ENCODE measurements around the gene TNNT1. TPM values are rescaled to one million over a fixed set of nuclear protein-coding genes. Genes with fewer than 3 reads are reported as not detected.

TNNT1 gene
- 10.2 TPM for polyA plus RNA-seq
- long read RNA-seq, donor 1, partial matches to known transcripts = 0 of 1 reads
- long read RNA-seq, donor 1, other reads (novel, unspliced or antisense) = 0 of 1 reads
- long read RNA-seq, donor 2 = 0 reads
- long read RNA-seq, donor 3 = 0 reads
- long read RNA-seq, donor 4 = 0 reads
- long read RNA-seq, donor 5, partial matches to known transcripts = 0 of 1 reads
- long read RNA-seq, donor 5, other reads (novel, unspliced or antisense) = 0 of 1 reads
- long read RNA-seq, donor 6 = 0 reads
- long read RNA-seq, donor 7 = 0 reads
- long read RNA-seq, donor 8 = 0 reads
- long read RNA-seq, donor 9, partial matches to known transcripts = 0 of 1 reads
- long read RNA-seq, donor 9, other reads (novel, unspliced or antisense) = 0 of 1 reads
- long read RNA-seq, donor 10 = 0 reads
- long read RNA-seq, donor 11 = 0 reads

GRCh38 chr19:55149078-55150003 lies at the start of gene TNNT1:
TSS of gene TNNT1 (minus strand) at chr19:55149206. CDS start at chr19:55147157, 2,049 bp downstream.
- no CpG with 5 or more reads among the region's 18 CpGs for WGBS (ENCODE audit: insufficient coverage, low lambda C conversion rate)
- peaks cover 3% of the 10 kb centered on the region for H3K4me1 ChIP-seq (ENCODE audit: control insufficient read depth, insufficient read depth, low read length)
- H3K9me3 ChIP-seq (ENCODE audit: control insufficient read depth, low read depth, low read length) = no peaks in the 10 kb centered on the region
- H3K4me3 ChIP-seq (ENCODE audit: low read length) = no peak within 1 kb of the TSS
- no peak within 1 kb of the TSS for H3K27ac ChIP-seq (ENCODE audit: low read length)
- DNase-seq = no peak
- peaks cover 65% of the 10 kb centered on the region for H3K27me3 ChIP-seq (ENCODE audit: control insufficient read depth, insufficient read depth, low read length)
- no peaks in the 10 kb centered on the region for H3K36me3 ChIP-seq (ENCODE audit: control insufficient read depth, insufficient read depth, low read length)

GRCh38 chr19:55198651-55199050 lies 49.6 kb upstream of the TNNT1 start:
- Histone ChIP-seq H3K4me1 (ENCODE audit: control insufficient read depth, insufficient read depth, low read length) (no peaks in the 10 kb centered on the region), H3K27me3 (ENCODE audit: control insufficient read depth, insufficient read depth, low read length) (no peaks in the 10 kb centered on the region), H3K4me3 (ENCODE audit: low read length) (no peak overlapping the region), H3K9me3 (ENCODE audit: control insufficient read depth, low read depth, low read length) (no peaks in the 10 kb centered on the region), H3K36me3 (ENCODE audit: control insufficient read depth, insufficient read depth, low read length) (peaks cover 57% of the 10 kb centered on the region), H3K27ac (ENCODE audit: low read length) (no peak overlapping the region)
- DNase-seq = no peak
- no CpG with 5 or more reads among the region's 5 CpGs for WGBS (ENCODE audit: insufficient coverage, low lambda C conversion rate)

- Histone ChIP-seq H3K27me3 (ENCODE audit: control insufficient read depth, insufficient read depth, low read length) (no peaks in the 10 kb centered on the region), H3K4me3 (ENCODE audit: low read length) (no peak overlapping the region), H3K9me3 (ENCODE audit: control insufficient read depth, low read depth, low read length) (no peaks in the 10 kb centered on the region), H3K27ac (ENCODE audit: low read length) (no peak overlapping the region), H3K36me3 (ENCODE audit: control insufficient read depth, insufficient read depth, low read length) (peaks cover 58% of the 10 kb centered on the region), H3K4me1 (ENCODE audit: control insufficient read depth, insufficient read depth, low read length) (no peaks in the 10 kb centered on the region)
- no CpG with 5 or more reads among the region's 4 CpGs for WGBS (ENCODE audit: insufficient coverage, low lambda C conversion rate)
- no peak for DNase-seq
Measured at GRCh38 chr19:55197528-55197927, 48.5 kb upstream of the TNNT1 start.

GRCh38 chr19:55196803-55197202 lies 47.8 kb upstream of the TNNT1 start:
- Histone ChIP-seq H3K27ac (ENCODE audit: low read length) (no peak overlapping the region), H3K27me3 (ENCODE audit: control insufficient read depth, insufficient read depth, low read length) (no peaks in the 10 kb centered on the region), H3K9me3 (ENCODE audit: control insufficient read depth, low read depth, low read length) (no peaks in the 10 kb centered on the region), H3K4me3 (ENCODE audit: low read length) (no peak overlapping the region), H3K36me3 (ENCODE audit: control insufficient read depth, insufficient read depth, low read length) (peaks cover 55% of the 10 kb centered on the region), H3K4me1 (ENCODE audit: control insufficient read depth, insufficient read depth, low read length) (no peaks in the 10 kb centered on the region)
- WGBS (ENCODE audit: insufficient coverage, low lambda C conversion rate) = no CpG with 5 or more reads among the region's 10 CpGs
- no peak for DNase-seq

GRCh38 chr19:55193481-55193880 lies 44.5 kb upstream of the TNNT1 start:
- Histone ChIP-seq H3K27me3 (ENCODE audit: control insufficient read depth, insufficient read depth, low read length) (no peaks in the 10 kb centered on the region), H3K9me3 (ENCODE audit: control insufficient read depth, low read depth, low read length) (no peaks in the 10 kb centered on the region), H3K4me1 (ENCODE audit: control insufficient read depth, insufficient read depth, low read length) (no peaks in the 10 kb centered on the region), H3K4me3 (ENCODE audit: low read length) (no peak overlapping the region), H3K36me3 (ENCODE audit: control insufficient read depth, insufficient read depth, low read length) (peaks cover 36% of the 10 kb centered on the region), H3K27ac (ENCODE audit: low read length) (no peak overlapping the region)
- WGBS (ENCODE audit: insufficient coverage, low lambda C conversion rate) = no CpG with 5 or more reads among the region's 12 CpGs
- no peak for DNase-seq

- no peak overlapping the region for H3K4me3 ChIP-seq (ENCODE audit: low read length)
- H3K27ac ChIP-seq (ENCODE audit: low read length) = no peak overlapping the region
- H3K9me3 ChIP-seq (ENCODE audit: control insufficient read depth, low read depth, low read length) = no peaks in the 10 kb centered on the region
- no peaks in the 10 kb centered on the region for H3K4me1 ChIP-seq (ENCODE audit: control insufficient read depth, insufficient read depth, low read length)
- WGBS (ENCODE audit: insufficient coverage, low lambda C conversion rate) = no CpG with 5 or more reads among the region's 15 CpGs
- no peaks in the 10 kb centered on the region for H3K27me3 ChIP-seq (ENCODE audit: control insufficient read depth, insufficient read depth, low read length)
- DNase-seq = no peak
- peaks cover 16% of the 10 kb centered on the region for H3K36me3 ChIP-seq (ENCODE audit: control insufficient read depth, insufficient read depth, low read length)
Measured at GRCh38 chr19:55189403-55189835, 40.4 kb upstream of the TNNT1 start.

GRCh38 chr19:55188625-55189024 lies 39.6 kb upstream of the TNNT1 start:
- no peak overlapping the region for H3K27ac ChIP-seq (ENCODE audit: low read length)
- no peak overlapping the region for H3K4me3 ChIP-seq (ENCODE audit: low read length)
- H3K4me1 ChIP-seq (ENCODE audit: control insufficient read depth, insufficient read depth, low read length) = no peaks in the 10 kb centered on the region
- H3K27me3 ChIP-seq (ENCODE audit: control insufficient read depth, insufficient read depth, low read length) = no peaks in the 10 kb centered on the region
- peaks cover 11% of the 10 kb centered on the region for H3K36me3 ChIP-seq (ENCODE audit: control insufficient read depth, insufficient read depth, low read length)
- DNase-seq = no peak
- no peaks in the 10 kb centered on the region for H3K9me3 ChIP-seq (ENCODE audit: control insufficient read depth, low read depth, low read length)
- 93% methylated on average over 3 of the region's 8 CpGs for WGBS (ENCODE audit: insufficient coverage, low lambda C conversion rate)

- no peak for DNase-seq
- no peak overlapping the region for H3K27ac ChIP-seq (ENCODE audit: low read length)
- no CpG with 5 or more reads among the region's 12 CpGs for WGBS (ENCODE audit: insufficient coverage, low lambda C conversion rate)
- no peaks in the 10 kb centered on the region for H3K9me3 ChIP-seq (ENCODE audit: control insufficient read depth, low read depth, low read length)
- H3K36me3 ChIP-seq (ENCODE audit: control insufficient read depth, insufficient read depth, low read length) = peaks cover 10% of the 10 kb centered on the region
- H3K4me1 ChIP-seq (ENCODE audit: control insufficient read depth, insufficient read depth, low read length) = no peaks in the 10 kb centered on the region
- no peak overlapping the region for H3K4me3 ChIP-seq (ENCODE audit: low read length)
- H3K27me3 ChIP-seq (ENCODE audit: control insufficient read depth, insufficient read depth, low read length) = peaks cover 3% of the 10 kb centered on the region
Measured at GRCh38 chr19:55186080-55186479, 37.1 kb upstream of the TNNT1 start.

- Histone ChIP-seq H3K27ac (ENCODE audit: low read length) (no peak overlapping the region), H3K4me3 (ENCODE audit: low read length) (no peak overlapping the region), H3K9me3 (ENCODE audit: control insufficient read depth, low read depth, low read length) (peaks cover 10% of the 10 kb centered on the region), H3K36me3 (ENCODE audit: control insufficient read depth, insufficient read depth, low read length) (peaks cover 11% of the 10 kb centered on the region), H3K4me1 (ENCODE audit: control insufficient read depth, insufficient read depth, low read length) (peaks cover 12% of the 10 kb centered on the region), H3K27me3 (ENCODE audit: control insufficient read depth, insufficient read depth, low read length) (peaks cover 45% of the 10 kb centered on the region)
- no CpG with 5 or more reads among the region's 20 CpGs for WGBS (ENCODE audit: insufficient coverage, low lambda C conversion rate)
- DNase-seq = no peak
Measured at GRCh38 chr19:55181740-55182139, 32.7 kb upstream of the TNNT1 start.

All from large intestine (tissue), 12 donors.